Lower leg skin (tissue), 3 donors: ENCODE results near the gene CYP26A1.

ENCODE experiments used
- CTCF ChIP-seq, 3 donors: fragments of 450-650 bp; IDR thresholded peaks; one replicate each; pipeline ENCODE4 v1.5.1; 2016; ENCODE audit warnings: antibody characterized with exemption in 3 of 3, mild to moderate bottlenecking in 3 of 3, moderate library complexity in 2 of 3
- POLR2A ChIP-seq, 2 donors: fragments of 450-650 bp; IDR thresholded peaks; one replicate each; pipeline ENCODE4 v1.6.1; 2016 to 2017; ENCODE audit warnings: antibody characterized with exemption in 2 of 2, mild to moderate bottlenecking in 1 of 2, moderate library complexity in 1 of 2

DNA sequence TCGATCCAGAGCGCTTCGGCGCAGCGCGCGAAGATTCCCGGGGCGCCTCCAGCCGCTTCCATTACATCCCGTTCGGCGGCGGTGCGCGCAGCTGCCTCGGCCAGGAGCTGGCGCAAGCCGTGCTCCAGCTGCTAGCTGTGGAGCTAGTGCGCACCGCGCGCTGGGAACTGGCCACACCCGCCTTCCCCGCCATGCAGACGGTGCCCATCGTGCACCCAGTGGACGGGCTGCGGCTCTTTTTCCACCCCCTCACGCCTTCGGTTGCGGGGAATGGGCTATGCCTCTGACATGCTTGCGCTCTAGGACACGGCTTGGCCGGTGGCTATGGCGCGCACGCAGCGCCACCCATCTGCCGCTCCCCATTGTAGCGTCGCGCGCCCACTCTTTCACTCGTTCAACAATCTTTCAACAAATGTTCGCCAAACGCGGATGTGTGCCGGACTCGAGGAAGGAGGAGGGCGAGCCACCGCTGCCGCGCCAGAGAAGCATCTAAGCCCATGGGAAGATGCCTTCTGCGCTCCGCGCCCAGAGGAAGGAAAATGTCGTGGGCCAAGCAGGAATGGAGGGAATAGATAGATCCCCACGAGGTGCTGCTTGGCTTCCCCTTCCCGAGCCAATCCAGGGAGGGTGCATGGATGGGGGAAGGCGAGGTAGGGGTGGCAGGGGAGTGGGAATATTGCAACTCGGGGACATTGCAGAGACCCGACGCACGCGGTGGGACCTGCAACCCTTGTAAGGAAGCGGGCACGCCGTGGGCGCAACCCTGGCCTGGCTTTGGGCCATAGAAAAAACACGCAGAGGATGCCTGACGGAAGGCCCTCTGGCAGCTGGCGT is 5.1 kb upstream of the CYP26A1 start:
- TF ChIP-seq CTCF (IDR thresholded peaks at IDR 0.05) (no peak), POLR2A (IDR thresholded peaks at IDR 0.05) (no peak)
